Ovary (tissue), 9 donors: Measurements from ENCODE around the gene ISYNA1. TPM values are rescaled to one million over a fixed set of nuclear protein-coding genes. Genes with fewer than 3 reads are reported as not detected.
A peak's percentile ranks its signal among the peaks of the same experiment; 100 is the strongest.
"Not testable (repeated sequence)": the region's sequence is repeated elsewhere in the genome, so short reads cannot be mapped to it uniquely, and the experiment has no call there.

ENCODE experiments used
- DNase-seq, 5 donors: peaks; one replicate each; pipeline ENCODE4 v3.0.0-alpha.2; 2019 to 2020
- H3K27ac ChIP-seq, 2 donors: fragments of 200-600 bp; one replicate each; pipeline versions ENCODE4 v1.5.1 to v1.8.0; 2019 to 2022
- H3K27me3 ChIP-seq: fragments of 200-600 bp; one replicate; pipeline ENCODE4 v1.8.0; 2022
- H3K36me3 ChIP-seq: fragments of 200-600 bp; sonication (generic); one replicate; pipeline ENCODE4 v1.5.1; 2019
- H3K4me1 ChIP-seq: one replicate; pipeline ENCODE4 v1.8.1; 2013; ENCODE audit warnings: mild to moderate bottlenecking, moderate library complexity; ENCODE audit not compliant: insufficient read depth
- H3K4me3 ChIP-seq: fragments of 200-600 bp; sonication (generic); one replicate; pipeline ENCODE4 v1.5.1; 2017
- H3K9me3 ChIP-seq, 2 donors: fragments of 200-600 bp in 1 of 2; sonication (generic) in 1 of 2; one replicate each; pipeline versions ENCODE4 v1.5.1 to v1.8.1; 2013 to 2019; ENCODE audit warnings: mild to moderate bottlenecking in 1 of 2, moderate library complexity in 1 of 2
- EP300 ChIP-seq: sonication (generic); formaldehyde crosslinking; IDR thresholded peaks from one replicate; pipeline ENCODE4 v1.6.1; 2017; ENCODE audit warnings: antibody characterized with exemption
- POLR2A ChIP-seq: fragments of 450-650 bp; IDR thresholded peaks from one replicate; pipeline ENCODE4 v1.6.1; 2017; ENCODE audit warnings: antibody characterized with exemption, mild to moderate bottlenecking, moderate library complexity
- WGBS, 3 donors: extraction: QIAGEN DNeasy Blood & Tissue Kit in 1 of 3; methylation state at CpG; one replicate each; pipeline versions ENCODE4 v1.1.5 to v1.1.7; 2013 to 2017; 5-methylcytosine and 5-hydroxymethylcytosine counted together
- intact Hi-C, 4 donors: fragments of 100-400 bp; cut with DNase I; formaldehyde crosslinking; loops; one replicate each; pipeline versions ENCODE4 v1.11.0 to v1.15.1; 2022 to 2023
- polyA plus RNA-seq, 2 donors: library from polyadenylated mRNA; stranded (reverse); fragments of 200-250 nt in 1 of 2; fragments of 350-450 nt in 1 of 2; fragmentation: Illumina TruSeq in 1 of 2; extraction: RNeasy Lipid Tissue Mini Kit (QIAGEN cat#74804) in 1 of 2; gene quantifications; one replicate each; pipeline ENCODE4 v1.2.3, GENCODE V29; 2013 to 2014
- total RNA-seq, 7 donors: library from RNA; depleted of rRNA in 2 of 7; stranded (reverse); fragments of >200 nt in 2 of 7; fragmentation: NEBNext Ultra II Directional in 3 of 7; extraction: Animal tissue kit (Norgen Biotek cat#: 25700) in 3 of 7; gene quantifications; one replicate each; pipeline versions ENCODE4 v1.1.0 to v1.2.4, GENCODE V29; 2016 to 2023
- TF ChIP-seq, protein P1 (sequence below), 3 donors: fragments of 450-650 bp in 2 of 3; fragments of 200-600 bp in 1 of 3; IDR thresholded peaks; one replicate each; pipeline versions ENCODE4 v1.5.1 to v1.8.0; 2016 to 2022; ENCODE audit warnings: antibody characterized with exemption in 3 of 3, mild to moderate bottlenecking in 1 of 3
- donor health status: DM: no; HTN: no; CAD: no; lungs with moderate emphysema.
- donor health status: DM: no; HTN: no; CAD: no.
- donor health status: Bipolar disorder and iron deficiency.
- donor health status: DM: yes; HTN: yes; CAD: no.
- donor health status: DM: no; HTN: no; CAD: no.
- donor health status: DM: yes; HTN: yes; CAD: no.

ISYNA1 gene
- total and polyA plus RNA-seq, 9 donors: 9.6 to 345 (median 183) TPM

DNA sequence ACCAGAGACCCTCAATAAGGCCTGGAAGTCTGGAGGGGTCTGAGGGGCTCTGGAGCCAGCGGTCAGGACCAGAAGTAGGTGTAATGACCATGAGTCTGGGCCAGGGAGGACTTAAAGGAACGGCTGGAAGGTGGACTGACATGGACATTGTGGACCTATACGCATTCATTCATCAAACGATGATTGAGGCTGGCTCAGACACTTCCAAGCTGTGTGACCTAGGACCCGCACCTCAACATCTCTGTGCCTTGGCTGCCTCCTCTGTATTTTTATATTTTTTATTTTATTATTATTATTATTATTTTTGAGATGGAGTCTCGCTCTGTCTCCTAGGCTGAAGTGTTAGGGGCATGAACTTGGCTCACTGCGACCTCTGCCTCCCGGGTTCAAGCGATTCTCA is 31.2 kb downstream of the ISYNA1 start:
- Histone ChIP-seq H3K4me1 (no peaks in the 10 kb centered on the region), H3K36me3 (no peaks in the 10 kb centered on the region), H3K9me3 (no peaks in the 10 kb centered on the region), H3K4me3 (no peak overlapping the region), H3K27ac (no peak overlapping the region), H3K27me3 (no peaks in the 10 kb centered on the region)
- no peak for DNase-seq
- WGBS, 3 donors: 89 to 93% (median 92%) methylated on average over 9 of the region's 9 CpGs
- TF ChIP-seq, protein P1, sequence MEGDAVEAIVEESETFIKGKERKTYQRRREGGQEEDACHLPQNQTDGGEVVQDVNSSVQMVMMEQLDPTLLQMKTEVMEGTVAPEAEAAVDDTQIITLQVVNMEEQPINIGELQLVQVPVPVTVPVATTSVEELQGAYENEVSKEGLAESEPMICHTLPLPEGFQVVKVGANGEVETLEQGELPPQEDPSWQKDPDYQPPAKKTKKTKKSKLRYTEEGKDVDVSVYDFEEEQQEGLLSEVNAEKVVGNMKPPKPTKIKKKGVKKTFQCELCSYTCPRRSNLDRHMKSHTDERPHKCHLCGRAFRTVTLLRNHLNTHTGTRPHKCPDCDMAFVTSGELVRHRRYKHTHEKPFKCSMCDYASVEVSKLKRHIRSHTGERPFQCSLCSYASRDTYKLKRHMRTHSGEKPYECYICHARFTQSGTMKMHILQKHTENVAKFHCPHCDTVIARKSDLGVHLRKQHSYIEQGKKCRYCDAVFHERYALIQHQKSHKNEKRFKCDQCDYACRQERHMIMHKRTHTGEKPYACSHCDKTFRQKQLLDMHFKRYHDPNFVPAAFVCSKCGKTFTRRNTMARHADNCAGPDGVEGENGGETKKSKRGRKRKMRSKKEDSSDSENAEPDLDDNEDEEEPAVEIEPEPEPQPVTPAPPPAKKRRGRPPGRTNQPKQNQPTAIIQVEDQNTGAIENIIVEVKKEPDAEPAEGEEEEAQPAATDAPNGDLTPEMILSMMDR (IDR thresholded peaks at IDR 0.05): no peak
- no peak for TF ChIP-seq EP300
- no peak for TF ChIP-seq POLR2A
- intact Hi-C loops: loop anchor here in 1 of 4 donors (10.0 kb wide), 1 partner anchor 52 kb away; no protein-coding TSS in a partner anchor

DNA sequence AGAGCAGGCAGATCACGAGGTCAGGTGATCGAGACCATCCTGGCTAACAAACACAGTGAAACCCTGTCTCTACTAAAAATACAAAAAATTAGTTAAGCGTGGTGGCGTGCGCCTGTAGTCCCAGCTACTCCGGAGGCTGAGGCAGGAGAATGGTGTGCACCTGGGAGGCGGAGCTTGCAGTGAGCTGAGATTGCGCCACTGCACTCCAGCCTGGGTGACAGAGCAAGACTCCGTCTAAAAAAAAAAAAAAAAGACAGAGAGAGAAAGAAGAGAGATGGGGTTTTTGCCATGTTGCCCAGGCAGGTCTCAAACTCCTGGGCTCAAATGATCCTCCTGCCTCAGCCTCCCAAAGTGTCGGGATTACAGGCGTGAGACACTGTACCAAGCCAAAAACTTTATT is 32.2 kb downstream of the ISYNA1 start:
- not testable (repeated sequence) for DNase-seq, H3K4me3 ChIP-seq, H3K36me3 ChIP-seq, H3K4me1 ChIP-seq, H3K9me3 ChIP-seq, H3K27ac ChIP-seq, H3K27me3 ChIP-seq
- 88 to 93% (median 88%) methylated on average over 11 of the region's 11 CpGs for WGBS, 3 donors
- intact Hi-C loops: loop anchor here in 1 of 4 donors (10.0 kb wide), 1 partner anchor 51 kb away; no protein-coding TSS in a partner anchor

DNA sequence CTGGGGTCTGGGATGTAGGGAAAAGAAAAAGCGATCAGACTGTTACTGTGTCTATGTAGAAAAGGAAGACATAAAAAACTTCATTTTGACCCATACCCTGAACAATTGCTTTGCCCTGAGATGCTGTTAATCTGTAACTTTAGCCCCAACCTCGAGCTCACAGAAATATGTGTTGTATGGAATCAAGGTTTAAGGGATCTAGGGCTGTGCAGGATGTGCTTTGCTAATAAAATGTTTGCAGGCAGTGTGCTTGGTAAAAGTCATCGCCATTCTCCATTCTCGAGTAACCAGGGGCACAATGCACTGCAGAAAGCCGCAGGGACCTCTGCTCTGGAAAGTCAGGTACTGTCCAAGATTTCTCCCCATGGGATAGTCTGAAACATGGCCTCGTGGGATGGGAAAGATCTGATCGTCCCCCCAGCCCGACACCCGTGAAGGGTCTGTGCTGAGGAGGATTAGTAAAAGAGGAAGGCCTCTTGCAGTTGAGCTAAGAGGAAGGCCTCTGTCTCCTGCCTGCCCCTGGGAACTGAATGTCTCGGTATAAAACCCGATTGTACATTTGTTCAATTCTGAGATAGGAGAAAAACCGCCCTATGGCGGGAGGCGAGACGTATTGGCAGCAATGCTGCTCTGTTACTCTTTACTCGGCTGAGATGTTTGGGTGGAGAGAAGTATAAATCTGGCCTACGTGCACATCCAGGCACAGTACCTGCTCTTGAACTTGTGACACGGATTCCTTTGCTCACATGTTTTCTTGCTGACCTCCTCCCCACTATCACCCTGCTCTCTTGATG is 35.3 kb downstream of the ISYNA1 start:
- not testable (repeated sequence) for H3K27me3 ChIP-seq, H3K27ac ChIP-seq, H3K36me3 ChIP-seq, H3K4me3 ChIP-seq, H3K9me3 ChIP-seq, H3K4me1 ChIP-seq, DNase-seq
- intact Hi-C loops: loop anchor here in 1 of 4 donors (10.0 kb wide), 1 partner anchor 48 kb away; no protein-coding TSS in a partner anchor
- WGBS, 3 donors: 78 to 84% (median 81%) methylated on average over 18 of the region's 18 CpGs

DNA sequence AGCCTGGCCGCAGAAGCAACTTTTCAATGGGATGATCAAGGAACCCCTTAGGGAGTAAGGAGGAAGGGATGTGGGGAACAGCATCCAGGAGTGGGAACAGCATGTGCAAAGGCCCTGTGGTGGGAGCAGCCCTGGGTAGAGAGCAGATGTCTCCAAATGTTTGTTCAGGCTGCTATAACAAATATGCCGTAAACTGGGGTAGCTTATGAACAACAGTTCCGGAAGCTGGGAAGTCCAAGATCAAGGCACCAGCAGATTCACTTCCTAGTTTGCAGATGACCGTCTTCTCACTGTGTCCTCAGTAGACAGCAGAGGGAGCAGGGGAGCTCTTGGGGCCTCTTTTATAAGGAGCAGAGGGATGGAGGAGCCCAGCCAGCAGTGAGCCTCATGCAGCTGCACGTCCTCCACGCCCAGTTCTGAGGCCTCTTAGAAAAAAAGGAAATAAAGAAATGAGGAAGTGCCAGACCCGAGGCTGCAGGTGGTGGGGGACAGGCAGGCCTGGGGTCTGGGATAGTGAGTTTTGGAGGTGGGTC is 36.3 kb downstream of the ISYNA1 start:
- no peak overlapping the region for H3K27ac ChIP-seq
- intact Hi-C loops: loop anchor here in 1 of 4 donors (10.0 kb wide), 1 partner anchor 47 kb away; no protein-coding TSS in a partner anchor

GRCh38 chr19:18399008-18399407 is 38.9 kb downstream of the ISYNA1 start:
- peak in 1 of 5 donors; percentile 30 for DNase-seq
- TF ChIP-seq POLR2A (no peak), EP300 (no peak)
- TF ChIP-seq, protein P1 (IDR thresholded peaks at IDR 0.05): no peak
- H3K27ac ChIP-seq: no peak overlapping the region
- 35 to 52% (median 37%) methylated on average over 6 of the region's 6 CpGs for WGBS, 3 donors
- intact Hi-C loops: no loop called here
- peaks cover 14% of the 10 kb centered on the region for H3K4me1 ChIP-seq
- no peaks in the 10 kb centered on the region for H3K9me3 ChIP-seq
- no peak overlapping the region for H3K4me3 ChIP-seq
- no peaks in the 10 kb centered on the region for H3K27me3 ChIP-seq
- no peaks in the 10 kb centered on the region for H3K36me3 ChIP-seq

More for the DNA sequence above, 36.3 kb downstream of the ISYNA1 start:
- no peaks in the 10 kb centered on the region for H3K27me3 ChIP-seq
- no peak overlapping the region for H3K4me3 ChIP-seq
- no peaks in the 10 kb centered on the region for H3K36me3 ChIP-seq
- H3K4me1 ChIP-seq: peaks cover 9% of the 10 kb centered on the region
- WGBS, 3 donors: 51 to 53% (median 51%) methylated on average over 7 of the region's 7 CpGs
- DNase-seq: no peak
- H3K9me3 ChIP-seq: no peaks in the 10 kb centered on the region
- TF ChIP-seq, protein P1 (IDR thresholded peaks at IDR 0.05): no peak
- TF ChIP-seq EP300 (no peak), POLR2A (no peak)
